Astrocyte of the spinal cord (primary cell): ENCODE results near the gene NSD2.

Experiments used
- DNase-seq: peaks from one replicate; pipeline ENCODE4 v3.0.0; 2011; ENCODE audit warnings: low read depth, low spot score
- H3K4me3 ChIP-seq: 2 replicates; pipeline ENCODE4 v1.5.1; 2011; ENCODE audit warnings: low read depth, mild to moderate bottlenecking, low read length, moderate library complexity
- CTCF ChIP-seq: IDR thresholded peaks from 2 replicates; pipeline ENCODE4 v1.5.1; 2012; ENCODE audit warnings: low read depth, mild to moderate bottlenecking, low read length, inconsistent platforms
- in situ Hi-C: cut with HindIII; loops from 2 replicates; pipeline ENCODE4 v1.10.0; 2017; ENCODE audit warnings: low sequenced_read_pairs

Gene NSD2

GRCh38 chr4:1962980-1963379 lies 91.8 kb downstream of the NSD2 start:
- no peak for DNase-seq
- TF ChIP-seq CTCF, result no peak
- in situ Hi-C loops, result no loop called here
- no peak overlapping the region for H3K4me3 ChIP-seq

DNA sequence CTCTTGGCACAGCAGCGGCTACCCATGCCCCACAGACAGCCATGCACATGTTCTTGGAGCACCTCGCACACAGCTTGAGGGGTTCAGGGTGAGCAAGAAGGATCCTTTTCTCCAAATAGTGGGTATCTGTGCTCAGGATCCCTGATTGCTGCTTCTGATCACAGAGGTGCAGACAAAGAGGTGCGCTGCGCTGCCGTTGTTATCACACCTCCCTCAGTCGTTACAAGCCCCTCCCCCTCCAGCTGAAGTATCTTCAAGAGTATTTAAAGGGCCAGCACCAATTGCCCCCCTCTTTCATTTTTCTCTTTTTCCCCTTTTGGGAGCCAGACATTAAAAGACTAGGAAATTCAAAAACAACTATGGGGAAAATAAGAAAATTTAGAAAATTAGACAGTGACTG lies 93.2 kb downstream of the NSD2 start:
- no peak for DNase-seq
- no peak overlapping the region for H3K4me3 ChIP-seq
- in situ Hi-C loops, result no loop called here
- TF ChIP-seq CTCF, result no peak

GRCh38 chr4:1964971-1965370 lies 93.8 kb downstream of the NSD2 start:
- in situ Hi-C loops, result no loop called here
- H3K4me3 ChIP-seq, result no peak overlapping the region
- no peak for DNase-seq
- no peak for TF ChIP-seq CTCF

- H3K4me3 ChIP-seq, result no peak overlapping the region
- in situ Hi-C loops, result no loop called here
- no peak for TF ChIP-seq CTCF
- DNase-seq, result peak; percentile 20
These were observed 96.4 kb downstream of the NSD2 start for GRCh38 chr4:1967512-1968149.

DNA sequence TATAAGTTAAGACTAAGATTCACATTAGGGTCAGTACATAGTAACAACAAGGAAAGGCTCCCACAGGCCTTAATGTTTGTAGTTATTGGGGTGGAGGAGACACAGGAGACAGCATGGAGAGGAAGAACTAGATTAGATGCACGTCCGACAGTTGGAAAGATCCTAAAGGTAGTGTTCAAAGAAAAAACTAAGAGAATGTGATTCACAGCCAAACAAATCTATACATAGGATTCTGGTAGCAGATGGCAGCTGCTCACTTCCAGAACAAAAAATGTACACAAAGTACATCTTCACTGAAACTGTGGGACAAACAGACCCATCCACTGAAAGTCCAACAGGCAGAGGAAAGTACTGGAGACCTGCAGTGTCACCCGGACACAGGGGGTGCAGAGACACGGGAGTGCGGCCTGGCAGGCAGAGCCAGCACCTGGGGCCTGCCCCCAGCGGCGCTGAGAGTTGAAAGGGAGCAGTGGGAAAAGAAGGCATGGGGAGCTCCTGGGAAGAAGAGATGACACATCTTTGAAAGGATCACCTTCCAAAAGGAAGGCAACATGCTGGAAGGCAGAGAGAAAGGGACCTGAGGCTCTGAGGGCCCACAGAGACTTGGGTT lies 97.6 kb downstream of the NSD2 start:
- no peak overlapping the region for H3K4me3 ChIP-seq
- no peak for DNase-seq
- no peak for TF ChIP-seq CTCF
- in situ Hi-C loops, result no loop called here

- in situ Hi-C loops, result no loop called here
- no peak for DNase-seq
- no peak for TF ChIP-seq CTCF
- H3K4me3 ChIP-seq, result no peak overlapping the region
These were observed 98.9 kb downstream of the NSD2 start for GRCh38 chr4:1969928-1970723.
